NB4 (cell line): ENCODE data around the gene BRF1.
"Not testable (repeated sequence)": the region's sequence is repeated elsewhere in the genome, so short reads cannot be mapped to it uniquely, and the experiment has no call there.

Experiments
- DNase-seq: peaks from one replicate; pipeline ENCODE4 v3.0.0; 2010; ENCODE audit warnings: low read depth
- H3K4me3 ChIP-seq: one replicate; pipeline ENCODE4 v1.5.1; 2011; ENCODE audit warnings: mild to moderate bottlenecking, low read depth, low read length, moderate library complexity
- CTCF ChIP-seq: IDR thresholded peaks from one replicate; pipeline ENCODE4 v1.5.1; 2012; ENCODE audit warnings: low read depth, low read length
- MAX ChIP-seq: IDR thresholded peaks from 2 replicates; pipeline ENCODE4 v1.6.1; 2011; ENCODE audit warnings: low read depth, low read length
- MYC ChIP-seq: IDR thresholded peaks from 2 replicates; pipeline ENCODE4 v1.6.1; 2011; ENCODE audit warnings: low read depth, low read length
- POLR2A ChIP-seq: IDR thresholded peaks from 2 replicates; pipeline ENCODE4 v1.6.1; 2011; ENCODE audit warnings: mild to moderate bottlenecking; ENCODE audit not compliant: insufficient read length; ENCODE audit errors: extremely low read depth

The BRF1 gene

GRCh38 chr14:105280525-105280924 is 20.3 kb downstream of the BRF1 start:
- TF ChIP-seq CTCF (no peak), POLR2A (no peak)
- no peak for DNase-seq
- no peak overlapping the region for H3K4me3 ChIP-seq

DNA sequence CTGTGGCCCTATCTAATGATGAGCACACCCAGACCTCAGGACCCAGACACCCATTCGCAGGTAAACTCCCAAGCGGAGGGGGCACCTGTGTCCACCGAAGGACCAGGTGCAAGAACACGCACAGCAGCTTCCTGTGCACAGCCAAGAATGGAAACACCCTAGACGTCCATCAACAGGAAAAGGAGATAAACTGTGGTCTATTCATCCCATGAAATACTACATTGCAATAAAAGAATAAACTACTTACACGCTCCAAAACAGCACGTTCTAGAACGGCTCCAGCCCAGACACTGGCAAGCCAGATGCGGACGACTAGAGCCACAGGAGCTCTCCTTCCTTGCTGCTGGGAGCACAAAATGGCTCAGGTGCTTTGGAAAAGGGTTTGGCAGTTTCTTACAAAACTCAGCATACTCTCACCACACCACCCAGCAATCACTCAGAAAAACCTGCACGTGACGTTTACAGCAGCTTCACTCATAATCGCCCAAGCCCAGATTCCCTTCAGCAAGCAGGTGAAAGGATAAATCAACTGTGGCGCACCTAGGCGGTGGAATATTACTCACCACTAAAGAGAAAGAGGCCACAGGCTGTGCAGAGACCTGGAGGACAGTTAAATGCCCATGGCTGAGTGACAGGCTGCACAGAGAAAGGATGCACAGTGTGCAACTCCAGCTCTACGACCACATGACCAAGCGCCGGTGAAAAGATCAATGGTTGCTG is 21.0 kb downstream of the BRF1 start:
- no peak overlapping the region for H3K4me3 ChIP-seq
- TF ChIP-seq CTCF, result no peak
- TF ChIP-seq MAX, result no peak
- TF ChIP-seq POLR2A, result no peak
- no peak for TF ChIP-seq MYC

DNA sequence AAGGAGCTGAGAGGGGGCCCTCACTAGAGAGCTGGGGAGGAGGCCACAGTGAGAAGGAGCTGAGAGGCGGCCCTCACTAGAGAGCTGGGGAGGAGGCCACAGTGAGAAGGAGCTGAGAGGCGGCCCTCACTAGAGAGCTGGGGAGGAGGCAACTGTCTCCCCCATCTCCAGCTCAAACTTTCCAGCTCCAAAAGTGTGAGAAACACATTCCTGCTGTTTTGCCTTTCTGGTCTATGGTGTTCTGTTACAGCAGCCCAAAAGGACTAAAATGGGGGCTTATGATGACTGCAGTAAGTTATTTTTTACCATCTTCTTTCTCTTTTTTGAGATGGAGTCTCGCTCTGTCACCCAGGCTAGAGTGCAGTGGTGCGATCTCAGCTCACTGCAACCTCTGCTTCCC is 23.4 kb downstream of the BRF1 start:
- H3K4me3 ChIP-seq, DNase-seq: not testable (repeated sequence)

More for the DNA sequence above, 21.0 kb downstream of the BRF1 start:
- no peak for DNase-seq

DNA sequence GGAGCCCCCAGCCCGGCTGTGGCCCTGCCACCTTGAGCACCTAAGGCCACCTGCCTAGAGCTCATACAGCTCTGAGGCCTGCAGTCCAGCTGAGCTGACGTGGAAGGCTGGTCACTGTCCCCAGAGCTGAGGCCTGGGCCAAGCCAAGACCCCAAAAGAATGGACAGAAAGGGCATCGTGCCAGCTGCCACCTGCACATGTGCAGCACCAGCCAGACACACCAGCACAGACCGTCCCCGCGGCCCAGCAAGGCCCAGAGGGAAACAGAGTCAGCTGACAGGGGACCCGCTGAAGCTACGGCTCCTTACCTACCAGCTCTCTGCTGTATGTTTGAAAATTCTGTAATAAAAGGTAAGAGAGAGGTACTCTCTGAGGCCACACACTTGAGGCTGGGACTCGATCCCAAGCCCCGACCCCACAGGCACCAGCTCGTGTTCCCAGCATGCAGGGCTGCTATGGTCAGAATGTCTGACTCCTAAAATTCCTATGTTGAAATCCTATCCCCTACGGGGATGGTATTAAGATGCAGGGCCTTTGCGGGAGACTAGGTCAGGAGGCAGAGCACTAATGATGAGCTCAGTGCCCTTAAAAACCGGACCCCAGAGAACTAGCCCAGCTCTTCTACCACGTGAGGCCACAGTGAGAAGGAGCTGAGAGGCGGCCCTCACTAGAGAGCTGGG is 25.4 kb downstream of the BRF1 start:
- no peak overlapping the region for H3K4me3 ChIP-seq
- TF ChIP-seq MAX (no peak), MYC (no peak), POLR2A (no peak)
- no peak for DNase-seq

DNA sequence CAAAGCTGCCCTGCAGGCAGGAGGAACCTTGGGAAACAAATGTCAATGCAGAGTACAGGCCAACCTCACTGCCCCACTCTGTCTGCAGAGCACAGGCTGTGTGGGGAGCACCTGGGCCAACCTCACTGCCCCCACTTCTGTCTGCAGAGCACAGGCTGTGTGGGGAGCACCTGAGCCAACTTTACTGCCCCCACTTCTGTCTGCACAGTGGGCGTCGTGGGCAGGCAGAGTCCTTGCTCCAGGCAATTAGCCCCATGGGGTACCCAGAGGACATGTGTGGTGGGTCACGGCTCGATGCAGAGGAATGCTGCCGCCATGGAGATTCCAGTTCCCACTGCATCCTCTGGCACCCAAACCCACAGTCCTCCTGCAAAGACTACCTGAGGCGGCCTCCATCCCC is 26.2 kb downstream of the BRF1 start:
- no peak for DNase-seq
- no peak overlapping the region for H3K4me3 ChIP-seq
- TF ChIP-seq MYC, result no peak
- TF ChIP-seq POLR2A, result no peak
- no peak for TF ChIP-seq CTCF
- TF ChIP-seq MAX, result no peak

DNA sequence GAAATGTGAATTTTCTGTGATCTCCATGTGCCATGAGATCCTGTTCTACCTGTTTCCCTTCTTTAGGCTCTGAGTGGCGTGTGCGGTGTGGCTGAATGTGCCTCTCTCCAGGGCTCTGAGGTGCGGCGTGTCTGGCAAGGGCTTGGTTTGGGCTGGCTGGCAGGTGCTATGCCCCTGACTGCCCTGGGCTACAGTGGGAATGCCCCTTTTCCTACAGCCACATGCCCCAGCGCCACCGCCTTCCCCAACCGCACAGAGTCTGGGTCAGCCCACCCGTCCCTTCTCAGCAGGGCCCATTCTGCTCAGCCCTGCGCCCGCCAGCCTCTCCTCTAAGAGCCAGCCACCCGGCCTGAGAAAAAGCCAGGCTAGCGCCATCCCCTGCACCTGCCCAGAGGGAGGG is 27.7 kb downstream of the BRF1 start:
- H3K4me3 ChIP-seq, result no peak overlapping the region
- TF ChIP-seq MAX, result no peak
- no peak for TF ChIP-seq CTCF
- no peak for TF ChIP-seq MYC
- TF ChIP-seq POLR2A, result no peak
- no peak for DNase-seq

DNA sequence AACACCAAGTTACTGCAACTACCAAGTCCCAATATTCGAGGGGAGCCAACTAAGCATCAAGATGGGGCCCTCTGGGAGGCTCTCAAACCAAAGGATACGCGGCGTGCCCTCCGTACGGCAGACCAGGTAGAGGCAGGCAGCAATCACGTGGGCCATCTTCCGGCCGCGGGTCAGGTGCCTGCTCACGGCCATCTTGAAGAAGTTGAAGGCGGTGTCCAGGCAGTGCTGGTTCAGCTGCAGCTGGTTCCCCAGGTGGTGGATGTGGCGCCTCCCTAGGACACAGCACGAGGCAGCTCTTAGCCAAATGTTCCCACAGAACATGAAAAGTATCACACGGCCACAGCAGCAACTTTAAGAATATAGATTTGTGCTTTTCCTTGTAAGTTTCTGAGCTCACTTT is 28.2 kb downstream of the BRF1 start:
- no peak for DNase-seq
- TF ChIP-seq CTCF (no peak), MYC (no peak), POLR2A (no peak), MAX (no peak)
- no peak overlapping the region for H3K4me3 ChIP-seq
